ENCODE results near the gene EHF. TPM values are rescaled to one million over a fixed set of nuclear protein-coding genes. Genes with fewer than 3 reads are reported as not detected.

Gene EHF
- total RNA-seq, 1 donor from 2014 or later: not detected

DNA sequence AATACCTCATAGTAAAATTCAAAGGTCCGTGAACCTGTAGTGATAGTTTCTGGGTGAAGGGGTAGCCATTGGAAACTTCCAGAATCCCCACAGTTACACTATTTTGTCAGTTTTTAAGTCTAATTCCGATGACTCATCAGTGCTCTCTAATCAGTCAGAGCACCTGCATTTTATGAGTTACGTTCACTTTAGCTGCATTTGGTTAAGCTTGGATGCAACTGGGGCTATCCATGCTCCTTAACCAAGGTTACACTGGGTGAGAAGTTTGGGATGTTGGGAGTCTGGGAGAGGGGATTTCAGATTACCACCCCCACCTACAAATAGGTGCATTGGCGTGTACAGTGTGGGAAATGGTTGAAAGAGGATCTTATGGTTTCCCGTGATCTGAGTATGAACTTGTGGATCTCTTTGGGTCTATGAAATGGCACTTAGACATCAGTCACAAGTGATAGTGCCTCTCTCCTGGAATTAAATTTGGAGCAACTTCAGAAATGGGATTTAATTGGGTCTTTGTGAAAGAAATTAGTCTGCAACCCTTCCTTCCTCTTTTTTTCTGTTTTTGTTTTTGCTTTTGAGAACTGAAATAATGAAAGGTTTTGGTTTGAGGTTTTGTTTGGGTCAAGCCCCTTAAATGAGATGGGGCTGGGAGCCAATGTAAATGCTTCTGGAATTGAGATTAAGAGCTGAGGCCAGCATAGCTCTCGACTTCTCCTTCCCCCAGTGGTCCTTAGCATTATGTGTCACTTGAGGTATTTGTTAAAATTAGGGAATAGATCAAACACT lies 31.5 kb downstream of the EHF start:
- Mint-ChIP-seq H3K27me3 (ENCODE audit: low read depth) (no peaks in the 10 kb centered on the region), H3K27ac (ENCODE audit: unreplicated experiment) (no peak overlapping the region), H3K9me3 (ENCODE audit: low read depth) (peaks cover 4% of the 10 kb centered on the region), H3K36me3 (ENCODE audit: low read depth) (no peaks in the 10 kb centered on the region), H3K4me1 (ENCODE audit: low read depth) (peaks cover 7% of the 10 kb centered on the region), H3K4me3 (ENCODE audit: unreplicated experiment) (no peak overlapping the region)
- no peak for DNase-seq (ENCODE audit: low spot score)
- no peak for TF ChIP-seq CTCF (IDR thresholded peaks at IDR 0.05)

DNA sequence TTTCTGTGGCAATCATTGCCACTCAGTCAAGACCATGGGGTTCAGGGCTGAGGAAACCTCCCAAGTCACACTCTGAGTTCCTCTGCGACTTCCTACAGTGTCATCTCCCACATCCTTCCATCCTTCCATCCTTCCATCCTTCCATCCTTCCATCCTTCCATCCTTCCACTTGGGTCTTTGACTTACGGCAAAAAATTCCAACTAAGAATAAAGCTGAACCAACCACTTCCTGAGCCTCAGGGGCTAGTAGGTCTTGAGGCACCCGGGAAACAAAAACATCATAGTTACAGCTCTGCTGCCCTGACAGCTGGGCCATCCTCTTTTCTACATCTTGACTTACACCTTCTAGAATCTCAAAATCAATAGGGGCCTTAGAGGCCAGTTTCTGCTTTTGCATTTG lies 32.1 kb downstream of the EHF start:
- H3K27ac Mint-ChIP-seq (ENCODE audit: unreplicated experiment): no peak overlapping the region
- TF ChIP-seq CTCF (IDR thresholded peaks at IDR 0.05): no peak
- no peak for DNase-seq (ENCODE audit: low spot score)
- no peak overlapping the region for H3K4me3 Mint-ChIP-seq (ENCODE audit: unreplicated experiment)
- peaks cover 6% of the 10 kb centered on the region for H3K4me1 Mint-ChIP-seq (ENCODE audit: low read depth)
- H3K9me3 Mint-ChIP-seq (ENCODE audit: low read depth): peaks cover 4% of the 10 kb centered on the region
- H3K36me3 Mint-ChIP-seq (ENCODE audit: low read depth): no peaks in the 10 kb centered on the region
- no peaks in the 10 kb centered on the region for H3K27me3 Mint-ChIP-seq (ENCODE audit: low read depth)

GRCh38 chr11:34653851-34654482 lies 33.1 kb downstream of the EHF start:
- H3K4me1 Mint-ChIP-seq (ENCODE audit: low read depth): peaks cover 6% of the 10 kb centered on the region

DNA sequence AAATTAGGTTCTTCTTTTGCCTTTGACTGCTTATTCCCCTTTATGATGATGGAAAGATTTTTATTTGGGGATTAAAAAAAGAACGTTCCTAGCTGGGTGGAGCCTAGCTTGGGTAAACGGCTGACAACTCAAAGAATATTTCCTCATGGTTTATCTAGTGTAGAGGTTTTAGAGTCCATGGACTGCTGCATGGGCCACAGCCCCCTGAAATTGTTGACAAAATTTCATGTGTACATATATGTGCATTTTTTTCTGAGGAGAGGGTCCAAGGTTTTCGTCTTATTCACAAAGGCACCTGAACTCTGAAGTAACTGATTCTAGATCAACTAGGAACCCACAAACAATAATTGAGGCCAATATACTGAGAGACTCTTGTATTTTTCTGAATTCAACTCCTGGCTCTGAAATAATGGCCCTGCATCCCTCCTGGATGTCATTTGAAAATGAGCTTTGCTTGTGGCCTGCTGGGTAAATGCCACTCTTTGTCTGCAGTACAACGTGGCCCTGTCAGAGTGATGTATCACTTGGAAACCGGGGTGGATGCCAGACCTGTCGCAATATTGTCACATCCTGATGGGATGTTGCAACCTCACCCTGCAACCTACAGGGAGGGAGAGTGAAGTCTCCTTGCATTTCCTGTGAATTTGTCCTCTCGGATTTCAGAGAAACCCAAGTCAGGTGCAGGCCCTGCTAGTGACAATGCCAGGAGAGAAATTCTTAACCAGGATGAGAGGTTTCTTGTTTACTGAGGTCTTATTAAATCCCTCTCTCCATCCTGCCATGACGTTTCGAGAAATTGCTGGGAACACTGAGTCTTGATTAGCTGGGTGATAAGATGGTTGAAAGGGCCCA lies 33.8 kb downstream of the EHF start:
- peaks cover 4% of the 10 kb centered on the region for H3K9me3 Mint-ChIP-seq (ENCODE audit: low read depth)
- no peaks in the 10 kb centered on the region for H3K27me3 Mint-ChIP-seq (ENCODE audit: low read depth)
- no peak overlapping the region for H3K27ac Mint-ChIP-seq (ENCODE audit: unreplicated experiment)
- peaks cover 6% of the 10 kb centered on the region for H3K4me1 Mint-ChIP-seq (ENCODE audit: low read depth)
- TF ChIP-seq CTCF (IDR thresholded peaks at IDR 0.05): no peak
- no peaks in the 10 kb centered on the region for H3K36me3 Mint-ChIP-seq (ENCODE audit: low read depth)
- no peak overlapping the region for H3K4me3 Mint-ChIP-seq (ENCODE audit: unreplicated experiment)
- no peak for DNase-seq (ENCODE audit: low spot score)

More at GRCh38 chr11:34653851-34654482, 33.1 kb downstream of the EHF start:
- no peak overlapping the region for H3K4me3 Mint-ChIP-seq (ENCODE audit: unreplicated experiment)
- no peak for TF ChIP-seq CTCF (IDR thresholded peaks at IDR 0.05)
- DNase-seq (ENCODE audit: low spot score): no peak
- peaks cover 4% of the 10 kb centered on the region for H3K9me3 Mint-ChIP-seq (ENCODE audit: low read depth)
- no peak overlapping the region for H3K27ac Mint-ChIP-seq (ENCODE audit: unreplicated experiment)
- H3K36me3 Mint-ChIP-seq (ENCODE audit: low read depth): no peaks in the 10 kb centered on the region
- H3K27me3 Mint-ChIP-seq (ENCODE audit: low read depth): no peaks in the 10 kb centered on the region

Measured in chondrocyte (in vitro differentiated cells).